HepG2 (cell line): ENCODE results near the gene CARD9. TPM values are rescaled to one million over a fixed set of nuclear protein-coding genes. Genes with fewer than 3 reads are reported as not detected.

Experiments
- ARNTL ChIP-seq: sonication (generic); formaldehyde crosslinking; IDR thresholded peaks from 2 replicates; pipeline ENCODE4 v1.4.0; 2020; ENCODE audit warnings: mild to moderate bottlenecking, missing genetic modification reagents
- CBX1 ChIP-seq: IDR thresholded peaks from one replicate; pipeline ENCODE4 v1.6.1; 2016; ENCODE audit warnings: antibody characterized with exemption, low read depth
- GATAD2A ChIP-seq: IDR thresholded peaks from 2 replicates; pipeline ENCODE4 v1.6.1; 2016
- HMG20A ChIP-seq: IDR thresholded peaks from 2 replicates; pipeline ENCODE4 v1.6.1; 2016; ENCODE audit warnings: borderline replicate concordance
- HOXD1 ChIP-seq: sonication (generic); formaldehyde crosslinking; IDR thresholded peaks from 2 replicates; pipeline ENCODE4 v1.5.0; 2020; ENCODE audit warnings: missing genetic modification reagents
- IKZF4 ChIP-seq: sonication (generic); formaldehyde crosslinking; IDR thresholded peaks from 2 replicates; pipeline ENCODE4 v1.5.1; 2020; ENCODE audit warnings: borderline replicate concordance, mild to moderate bottlenecking, low read depth, missing genetic modification reagents; ENCODE audit errors: not compliant biosample characterization
- KLF12 ChIP-seq: sonication (generic); formaldehyde crosslinking; IDR thresholded peaks from 2 replicates; pipeline ENCODE4 v1.4.0; 2020; ENCODE audit warnings: missing genetic modification reagents, borderline replicate concordance
- MBD4 ChIP-seq: IDR thresholded peaks from 2 replicates; pipeline ENCODE4 v1.6.1; 2012; ENCODE audit warnings: low read length, inconsistent platforms, borderline replicate concordance
- MED8 ChIP-seq: sonication (generic); formaldehyde crosslinking; IDR thresholded peaks from 2 replicates; pipeline ENCODE4 v1.8.1; 2023; ENCODE audit warnings: mild to moderate bottlenecking, missing genetic modification reagents; ENCODE audit not compliant: insufficient replicate concordance
- MYPOP ChIP-seq: sonication (generic); formaldehyde crosslinking; IDR thresholded peaks from 2 replicates; pipeline ENCODE4 v1.8.1; 2023; ENCODE audit warnings: mild to moderate bottlenecking, moderate library complexity, missing genetic modification reagents
- NCOA1 ChIP-seq: sonication (generic); formaldehyde crosslinking; IDR thresholded peaks from 2 replicates; pipeline ENCODE4 v1.9.0; 2021; ENCODE audit warnings: missing genetic modification reagents
- RCOR2 ChIP-seq: IDR thresholded peaks from 2 replicates; pipeline ENCODE4 v1.6.1; 2016; ENCODE audit warnings: missing biosample characterization, missing genetic modification reagents
- REXO4 ChIP-seq: sonication (generic); formaldehyde crosslinking; IDR thresholded peaks from 2 replicates; pipeline ENCODE4 v1.8.0; 2022; ENCODE audit warnings: missing genetic modification reagents, mild to moderate bottlenecking, borderline replicate concordance
- SMC3 ChIP-seq: IDR thresholded peaks from 2 replicates; pipeline ENCODE4 v1.6.1; 2011; ENCODE audit warnings: low read length, improper control_type of control experiment
- ZNF143 ChIP-seq: sonication (generic); formaldehyde crosslinking; IDR thresholded peaks from 2 replicates; pipeline ENCODE4 v1.4.0; 2020; ENCODE audit warnings: missing genetic modification reagents
- ZNF235 ChIP-seq: sonication (generic); formaldehyde crosslinking; IDR thresholded peaks from 2 replicates; pipeline ENCODE4 v1.8.1; 2023; ENCODE audit warnings: mild to moderate bottlenecking, missing genetic modification reagents, borderline replicate concordance
- ZNF275 ChIP-seq: sonication (generic); formaldehyde crosslinking; IDR thresholded peaks from 2 replicates; pipeline ENCODE4 v1.8.0; 2022; ENCODE audit warnings: missing genetic modification reagents, mild to moderate bottlenecking, inconsistent platforms, borderline replicate concordance
- ZNF3 ChIP-seq: IDR thresholded peaks from 2 replicates; pipeline ENCODE4 v1.7.0; 2017; ENCODE audit warnings: inconsistent platforms
- ZNF331 ChIP-seq: sonication (generic); formaldehyde crosslinking; IDR thresholded peaks from 2 replicates; pipeline ENCODE4 v1.4.0; 2020; ENCODE audit warnings: missing genetic modification reagents
- ZNF883 ChIP-seq: sonication (generic); formaldehyde crosslinking; IDR thresholded peaks from 2 replicates; pipeline ENCODE4 v1.5.1; 2020; ENCODE audit warnings: mild to moderate bottlenecking, missing genetic modification reagents; ENCODE audit errors: not compliant biosample characterization
- polyA plus RNA-seq, 8 experiments: library from polyadenylated mRNA; depleted of rRNA in 3 of 8; stranded (reverse) in 7 of 8; unstranded in 1 of 8; fragments of >200 nt; fragmentation: Illumina TruSeq in 4 of 8; extraction: Trizol in 4 of 8; gene quantifications; 2 replicates each; pipeline versions ENCODE4 v1.2.1 to v1.2.3, GENCODE V29; 2011 to 2016; ENCODE audit warnings: low read depth in 4 of 8, missing spikeins in 1 of 8, mixed read lengths in 1 of 8; ENCODE audit not compliant: insufficient read depth in 1 of 8
- total RNA-seq, 5 experiments: library from RNA; depleted of rRNA; stranded (reverse); fragments of >200 nt; fragmentation: Illumina TruSeq; extraction: Trizol; gene quantifications; 2 replicates each; pipeline ENCODE4 v1.2.3, GENCODE V29; 2016; ENCODE audit warnings: low read depth in 1 of 5
- TF ChIP-seq, protein P1 (sequence below): sonication (generic); formaldehyde crosslinking; IDR thresholded peaks from 2 replicates; pipeline ENCODE4 v1.4.0; 2020; ENCODE audit warnings: low read depth, missing genetic modification reagents
- TF ChIP-seq, protein P2 (sequence below): sonication (generic); formaldehyde crosslinking; IDR thresholded peaks from 2 replicates; pipeline ENCODE4 v1.8.0; 2022; ENCODE audit warnings: mild to moderate bottlenecking, missing genetic modification reagents

CARD9 gene
- total and polyA plus RNA-seq, 2 of the 13 experiments (the other 11 are each of a cell fraction or from before 2014, with no cell fraction given) = 3.3 to 7.4 TPM

DNA sequence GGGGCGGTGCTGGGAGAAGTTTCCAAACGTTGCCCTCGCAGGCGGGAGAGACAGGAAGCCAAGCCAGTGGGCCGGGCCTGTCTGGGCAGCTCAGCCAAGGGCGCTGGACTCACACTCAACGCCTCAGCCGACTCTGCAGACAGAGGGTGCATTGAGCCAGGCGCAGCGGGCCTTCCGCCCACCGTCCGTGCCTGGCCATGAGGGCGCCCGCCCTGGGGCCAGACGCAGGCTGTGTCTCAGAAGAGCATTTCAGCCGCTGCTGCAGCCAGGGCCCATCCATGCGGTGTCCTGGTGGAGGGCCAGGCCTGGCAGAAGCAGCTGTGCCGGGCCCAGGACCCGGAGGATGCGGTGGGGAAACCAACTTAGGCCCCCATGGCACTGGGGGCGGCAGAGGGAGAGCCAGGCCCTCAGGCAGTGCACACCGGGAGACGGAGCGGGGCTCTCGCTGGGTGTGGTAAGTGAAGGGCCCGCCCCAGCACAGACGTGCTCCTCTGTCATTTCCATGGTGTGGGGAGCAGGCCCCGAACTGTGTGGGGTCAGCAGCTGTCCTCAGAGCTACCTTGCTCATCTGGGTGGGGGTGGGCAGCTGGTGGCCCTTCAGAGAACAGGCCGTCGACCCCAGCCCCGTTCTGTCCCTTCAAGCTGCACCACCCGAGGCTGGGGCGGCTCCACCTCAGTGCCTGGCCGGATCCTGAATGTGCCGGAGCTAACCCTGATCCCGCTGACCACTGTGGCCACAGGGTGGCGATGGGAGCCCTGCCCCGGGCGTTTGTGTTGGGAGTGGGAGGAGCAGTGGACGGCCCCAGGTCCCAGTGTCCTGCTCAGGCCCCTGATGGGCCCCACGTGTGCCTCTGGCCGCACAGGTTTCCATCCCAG is 27.9 kb downstream of the CARD9 start (continued):
- TF ChIP-seq MBD4 (no peak), ZNF235 (no peak), MYPOP (0 out of 2 replicates have a peak, but pooled peaks have one; percentile 72), HOXD1 (CRISPR knock-in tag) (peak; percentile 27; the same call in 1 of the 2 replicates), NCOA1 (0 out of 2 replicates have a peak, but pooled peaks have one; percentile 61), ZNF275 (CRISPR knock-in tag) (0 out of 2 replicates have a peak, but pooled peaks have one; percentile 20), HMG20A (CRISPR knock-in tag) (no peak), ZNF143 (CRISPR knock-in tag) (peak; percentile 56; the same call in 1 of the 2 replicates), ZNF331 (CRISPR knock-in tag) (peak; percentile 18; the same call in 1 of the 2 replicates), MED8 (CRISPR knock-in tag) (peak; percentile 9), SMC3 (peak; percentile 42; the same call in 1 of the 2 replicates), RCOR2 (CRISPR knock-in tag) (peak; percentile 35; the same call in 1 of the 2 replicates), REXO4 (CRISPR knock-in tag) (no peak), KLF12 (CRISPR knock-in tag) (0 out of 2 replicates have a peak, but pooled peaks have one; percentile 12), ZNF883 (peak; percentile 90), GATAD2A (CRISPR knock-in tag) (peak; percentile 45), IKZF4 (peak; percentile 48), ARNTL (peak; percentile 32), CBX1 (peak; percentile 36), ZNF3 (CRISPR knock-in tag) (no peak)
- TF ChIP-seq, protein P1, sequence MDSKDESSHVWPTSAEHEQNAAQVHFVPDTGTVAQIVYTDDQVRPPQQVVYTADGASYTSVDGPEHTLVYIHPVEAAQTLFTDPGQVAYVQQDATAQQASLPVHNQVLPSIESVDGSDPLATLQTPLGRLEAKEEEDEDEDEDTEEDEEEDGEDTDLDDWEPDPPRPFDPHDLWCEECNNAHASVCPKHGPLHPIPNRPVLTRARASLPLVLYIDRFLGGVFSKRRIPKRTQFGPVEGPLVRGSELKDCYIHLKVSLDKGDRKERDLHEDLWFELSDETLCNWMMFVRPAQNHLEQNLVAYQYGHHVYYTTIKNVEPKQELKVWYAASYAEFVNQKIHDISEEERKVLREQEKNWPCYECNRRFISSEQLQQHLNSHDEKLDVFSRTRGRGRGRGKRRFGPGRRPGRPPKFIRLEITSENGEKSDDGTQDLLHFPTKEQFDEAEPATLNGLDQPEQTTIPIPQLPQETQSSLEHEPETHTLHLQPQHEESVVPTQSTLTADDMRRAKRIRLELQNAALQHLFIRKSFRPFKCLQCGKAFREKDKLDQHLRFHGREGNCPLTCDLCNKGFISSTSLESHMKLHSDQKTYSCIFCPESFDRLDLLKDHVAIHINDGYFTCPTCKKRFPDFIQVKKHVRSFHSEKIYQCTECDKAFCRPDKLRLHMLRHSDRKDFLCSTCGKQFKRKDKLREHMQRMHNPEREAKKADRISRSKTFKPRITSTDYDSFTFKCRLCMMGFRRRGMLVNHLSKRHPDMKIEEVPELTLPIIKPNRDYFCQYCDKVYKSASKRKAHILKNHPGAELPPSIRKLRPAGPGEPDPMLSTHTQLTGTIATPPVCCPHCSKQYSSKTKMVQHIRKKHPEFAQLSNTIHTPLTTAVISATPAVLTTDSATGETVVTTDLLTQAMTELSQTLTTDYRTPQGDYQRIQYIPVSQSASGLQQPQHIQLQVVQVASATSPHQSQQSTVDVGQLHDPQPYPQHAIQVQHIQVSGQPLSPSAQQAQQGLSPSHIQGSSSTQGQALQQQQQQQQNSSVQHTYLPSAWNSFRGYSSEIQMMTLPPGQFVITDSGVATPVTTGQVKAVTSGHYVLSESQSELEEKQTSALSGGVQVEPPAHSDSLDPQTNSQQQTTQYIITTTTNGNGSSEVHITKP (CRISPR knock-in tag) = 0 out of 2 replicates have a peak, but pooled peaks have one; percentile 35
- TF ChIP-seq, protein P2, sequence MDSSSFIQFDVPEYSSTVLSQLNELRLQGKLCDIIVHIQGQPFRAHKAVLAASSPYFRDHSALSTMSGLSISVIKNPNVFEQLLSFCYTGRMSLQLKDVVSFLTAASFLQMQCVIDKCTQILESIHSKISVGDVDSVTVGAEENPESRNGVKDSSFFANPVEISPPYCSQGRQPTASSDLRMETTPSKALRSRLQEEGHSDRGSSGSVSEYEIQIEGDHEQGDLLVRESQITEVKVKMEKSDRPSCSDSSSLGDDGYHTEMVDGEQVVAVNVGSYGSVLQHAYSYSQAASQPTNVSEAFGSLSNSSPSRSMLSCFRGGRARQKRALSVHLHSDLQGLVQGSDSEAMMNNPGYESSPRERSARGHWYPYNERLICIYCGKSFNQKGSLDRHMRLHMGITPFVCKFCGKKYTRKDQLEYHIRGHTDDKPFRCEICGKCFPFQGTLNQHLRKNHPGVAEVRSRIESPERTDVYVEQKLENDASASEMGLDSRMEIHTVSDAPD = peak; percentile 44; the same call in 1 of the 2 replicates
